Measurements from ENCODE around the gene NIPAL4.

NIPAL4 gene

DNA sequence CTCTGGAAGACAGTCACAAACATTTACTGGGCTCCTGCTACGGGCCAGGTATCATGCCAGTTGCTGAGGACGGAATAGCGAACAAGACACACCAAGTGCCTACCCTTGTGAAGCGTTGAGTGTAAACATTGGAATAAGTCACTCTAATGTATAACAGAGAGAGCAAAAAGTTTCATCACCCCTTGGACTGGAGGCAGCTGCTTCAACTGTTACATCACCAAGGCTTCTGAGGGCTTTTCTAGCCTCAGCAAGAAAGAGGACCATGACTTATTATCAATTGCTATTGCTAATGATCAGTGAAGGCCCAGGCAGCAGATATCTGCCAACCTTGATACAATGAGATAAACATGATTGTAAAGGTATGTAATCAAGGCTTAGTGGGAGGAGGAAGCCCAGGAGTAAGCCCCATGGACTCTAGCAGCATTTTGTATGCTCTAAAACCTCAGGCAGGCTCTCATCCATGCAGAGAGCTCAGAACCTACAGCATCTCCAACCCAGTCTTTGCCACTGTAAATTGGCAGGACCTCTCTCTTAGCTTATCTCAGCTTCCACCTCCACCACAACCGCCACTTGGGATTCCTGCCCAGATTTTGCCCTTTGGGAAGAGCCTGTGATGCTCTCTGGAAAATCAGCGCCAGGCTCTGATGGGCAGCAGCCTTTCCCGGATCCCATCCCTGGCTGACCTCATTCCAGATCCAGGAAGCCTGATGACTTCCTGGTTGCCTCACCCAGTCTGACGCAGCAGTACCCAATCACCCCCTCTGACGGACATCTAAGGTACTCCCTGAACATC lies 61.1 kb downstream of the NIPAL4 start:
- no peak overlapping the region for H3K4me3 ChIP-seq (replicated peaks; ENCODE audit: low read depth, low read length)
- peak; percentile 89 for DNase-seq (ENCODE audit: low read depth)
- TF ChIP-seq, protein P1, sequence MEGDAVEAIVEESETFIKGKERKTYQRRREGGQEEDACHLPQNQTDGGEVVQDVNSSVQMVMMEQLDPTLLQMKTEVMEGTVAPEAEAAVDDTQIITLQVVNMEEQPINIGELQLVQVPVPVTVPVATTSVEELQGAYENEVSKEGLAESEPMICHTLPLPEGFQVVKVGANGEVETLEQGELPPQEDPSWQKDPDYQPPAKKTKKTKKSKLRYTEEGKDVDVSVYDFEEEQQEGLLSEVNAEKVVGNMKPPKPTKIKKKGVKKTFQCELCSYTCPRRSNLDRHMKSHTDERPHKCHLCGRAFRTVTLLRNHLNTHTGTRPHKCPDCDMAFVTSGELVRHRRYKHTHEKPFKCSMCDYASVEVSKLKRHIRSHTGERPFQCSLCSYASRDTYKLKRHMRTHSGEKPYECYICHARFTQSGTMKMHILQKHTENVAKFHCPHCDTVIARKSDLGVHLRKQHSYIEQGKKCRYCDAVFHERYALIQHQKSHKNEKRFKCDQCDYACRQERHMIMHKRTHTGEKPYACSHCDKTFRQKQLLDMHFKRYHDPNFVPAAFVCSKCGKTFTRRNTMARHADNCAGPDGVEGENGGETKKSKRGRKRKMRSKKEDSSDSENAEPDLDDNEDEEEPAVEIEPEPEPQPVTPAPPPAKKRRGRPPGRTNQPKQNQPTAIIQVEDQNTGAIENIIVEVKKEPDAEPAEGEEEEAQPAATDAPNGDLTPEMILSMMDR (IDR thresholded peaks at IDR 0.05; ENCODE audit: low read length, missing control alignments): peak; percentile 45

DNA sequence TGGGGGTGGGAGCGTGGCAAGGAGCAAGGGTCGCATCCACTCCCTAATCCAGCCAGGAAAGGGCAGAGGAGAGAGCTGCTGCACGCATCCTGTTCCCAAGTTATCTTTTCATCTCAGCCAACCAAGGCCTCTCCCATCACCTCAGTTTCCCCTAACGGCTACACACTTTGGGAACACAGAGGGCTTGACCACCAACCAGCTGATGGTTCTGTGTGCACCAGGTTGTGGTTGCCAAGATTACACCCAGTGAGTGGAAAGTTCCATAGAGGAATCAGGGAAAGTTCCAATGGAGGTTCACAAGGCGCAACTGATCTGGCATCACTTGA lies 61.7 kb downstream of the NIPAL4 start:
- TF ChIP-seq, protein P1 (IDR thresholded peaks at IDR 0.05; ENCODE audit: low read length, missing control alignments): no peak
- H3K4me3 ChIP-seq (replicated peaks; ENCODE audit: low read depth, low read length): no peak overlapping the region
- DNase-seq (ENCODE audit: low read depth): no peak

DNA sequence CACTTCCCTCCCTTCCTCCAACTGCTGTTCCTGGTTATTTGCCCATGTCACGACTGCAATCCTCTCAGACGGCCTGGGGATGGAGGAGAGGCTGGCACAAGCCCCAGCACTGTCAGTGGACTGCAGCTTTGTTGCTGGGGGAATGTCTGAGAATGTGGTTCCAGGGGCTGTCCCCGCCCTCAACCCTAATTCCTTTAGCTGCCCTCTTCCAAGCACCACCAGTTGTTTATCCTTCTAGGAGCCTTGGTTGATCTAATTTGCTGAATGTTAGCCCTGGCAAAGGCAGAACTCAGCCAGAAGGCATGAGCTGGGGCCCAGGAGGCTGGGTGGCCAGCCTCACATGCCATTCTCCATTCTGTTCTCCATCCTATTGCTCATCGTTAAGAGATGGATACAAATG lies 64.0 kb downstream of the NIPAL4 start:
- TF ChIP-seq, protein P1 (IDR thresholded peaks at IDR 0.05; ENCODE audit: low read length, missing control alignments): no peak
- no peak overlapping the region for H3K4me3 ChIP-seq (replicated peaks; ENCODE audit: low read depth, low read length)
- DNase-seq (ENCODE audit: low read depth): no peak
